Measurements from ENCODE around the gene FAM107A.

Gene FAM107A, protein sequence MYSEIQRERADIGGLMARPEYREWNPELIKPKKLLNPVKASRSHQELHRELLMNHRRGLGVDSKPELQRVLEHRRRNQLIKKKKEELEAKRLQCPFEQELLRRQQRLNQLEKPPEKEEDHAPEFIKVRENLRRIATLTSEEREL

DNA sequence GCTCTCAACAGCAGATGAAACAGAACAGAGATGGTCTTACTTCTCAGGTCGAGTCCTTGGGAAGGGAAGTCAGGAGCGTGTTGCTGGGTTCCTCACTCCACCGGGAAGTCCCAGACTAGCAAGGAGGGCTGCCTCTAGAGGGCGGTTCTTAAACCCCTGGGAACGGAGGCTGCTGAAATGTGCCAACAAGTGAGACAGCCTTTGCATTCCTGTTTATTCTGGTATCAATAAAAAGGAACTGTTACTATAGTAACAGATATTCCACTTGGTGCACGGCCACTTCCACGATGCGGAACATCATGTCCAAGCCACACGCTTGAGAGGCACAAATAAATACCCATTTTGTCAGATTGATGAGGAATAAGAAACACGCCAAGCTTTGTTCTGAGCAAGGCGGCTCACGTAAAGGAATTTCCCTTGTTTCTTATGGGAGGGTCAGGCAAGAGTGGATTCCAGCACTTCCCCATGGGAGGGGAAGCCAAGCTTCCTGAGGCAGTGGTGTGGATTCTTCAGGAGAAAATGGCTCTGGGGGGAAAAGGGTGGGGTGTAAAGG, at the start of gene FAM107A:
Gene FAM107A, minus strand, starts transcription at position 123 of the 553 bp plus-strand sequence. CDS start 7,531 bp downstream, outside the sequence.
- no peak for DNase-seq

DNA sequence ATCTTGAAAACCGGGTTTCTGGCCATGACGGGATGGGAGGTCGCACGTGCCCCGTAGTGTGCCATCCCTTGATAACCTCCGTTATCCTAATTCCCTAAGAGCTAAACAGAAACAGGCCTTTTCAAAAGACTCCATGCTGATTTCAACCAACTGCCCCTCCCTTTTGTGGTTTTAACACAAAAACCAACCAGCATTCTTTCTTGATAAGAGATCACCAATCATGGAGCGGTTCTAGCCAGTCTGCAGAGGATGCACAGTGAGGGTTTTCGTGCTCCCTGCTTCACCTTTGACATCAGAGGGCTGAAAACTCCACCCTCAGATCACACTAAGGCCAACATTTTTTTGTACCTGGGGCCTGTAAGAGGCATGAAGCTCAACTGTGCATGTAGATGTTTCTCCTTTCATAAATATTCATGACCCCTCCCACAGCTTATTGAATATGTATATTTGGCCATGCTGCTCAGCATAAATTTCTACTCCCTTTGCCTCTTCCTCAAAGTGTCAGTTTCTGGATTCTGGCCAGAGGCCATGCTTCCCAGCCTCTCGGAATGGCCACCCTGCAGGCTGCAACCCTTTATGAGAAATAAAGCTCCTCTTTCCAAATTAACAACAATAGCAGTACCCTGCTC, 48.1 kb upstream of the FAM107A start:
- no peak for DNase-seq

DNA sequence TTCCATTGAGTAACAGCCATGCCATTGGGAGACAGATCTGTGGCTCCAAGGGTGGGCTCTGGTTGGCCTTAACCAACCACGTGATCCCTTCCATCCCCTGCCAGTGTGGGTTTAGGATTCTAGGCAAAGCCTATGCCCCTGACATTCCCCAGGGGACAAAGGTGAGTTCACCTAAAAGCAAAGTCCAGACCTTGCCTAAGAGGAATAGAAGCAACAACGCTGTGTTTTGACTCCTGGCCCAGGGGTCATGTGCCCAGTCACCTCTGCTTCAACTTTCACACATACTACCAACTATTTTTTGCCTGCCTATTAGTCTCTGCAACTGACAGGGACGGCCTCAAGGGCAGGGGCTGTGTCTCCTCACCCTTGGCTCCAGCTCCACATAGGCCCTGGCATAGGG, 47.4 kb upstream of the FAM107A start:
- DNase-seq, result no peak

DNA sequence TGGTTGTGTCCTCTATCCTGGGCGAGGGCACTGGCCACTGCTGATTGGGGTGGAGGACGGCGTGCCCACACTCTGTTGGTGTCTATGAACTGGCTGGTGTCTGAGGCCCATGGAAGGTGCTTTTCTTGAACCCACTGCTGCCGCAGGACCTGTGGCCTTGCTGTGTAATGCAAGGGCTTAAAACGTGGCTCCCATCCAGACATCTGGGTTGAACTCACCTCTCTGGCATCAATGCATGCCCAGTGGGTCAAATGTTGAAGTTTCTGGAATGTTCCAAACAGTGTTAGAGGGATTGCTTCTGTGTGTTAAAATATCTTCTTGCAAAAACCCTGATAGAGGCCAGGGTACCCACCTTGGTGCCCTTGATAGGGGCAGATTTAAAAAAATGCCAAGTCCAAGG, 46.8 kb upstream of the FAM107A start:
- no peak for DNase-seq

DNA sequence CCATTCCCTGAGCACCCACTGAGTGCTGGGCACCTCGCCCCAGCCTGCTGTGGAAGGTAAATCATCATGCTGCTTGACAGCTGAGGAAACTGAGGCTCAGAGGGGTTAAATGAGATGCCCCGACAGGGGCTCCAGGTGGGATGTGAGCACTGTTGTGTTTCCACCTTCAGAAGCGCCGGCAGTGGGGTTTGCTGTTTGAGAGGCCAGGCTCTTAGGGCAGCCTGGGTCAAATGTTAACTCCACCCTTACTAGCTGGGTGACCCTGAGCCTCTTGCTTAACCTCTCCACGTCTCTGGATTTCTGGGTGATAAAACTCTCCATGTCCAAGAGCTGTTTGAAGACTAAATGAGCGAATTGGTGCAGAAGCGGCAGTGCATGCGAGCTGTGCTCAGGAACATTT, 46.3 kb upstream of the FAM107A start:
- no peak for DNase-seq

DNA sequence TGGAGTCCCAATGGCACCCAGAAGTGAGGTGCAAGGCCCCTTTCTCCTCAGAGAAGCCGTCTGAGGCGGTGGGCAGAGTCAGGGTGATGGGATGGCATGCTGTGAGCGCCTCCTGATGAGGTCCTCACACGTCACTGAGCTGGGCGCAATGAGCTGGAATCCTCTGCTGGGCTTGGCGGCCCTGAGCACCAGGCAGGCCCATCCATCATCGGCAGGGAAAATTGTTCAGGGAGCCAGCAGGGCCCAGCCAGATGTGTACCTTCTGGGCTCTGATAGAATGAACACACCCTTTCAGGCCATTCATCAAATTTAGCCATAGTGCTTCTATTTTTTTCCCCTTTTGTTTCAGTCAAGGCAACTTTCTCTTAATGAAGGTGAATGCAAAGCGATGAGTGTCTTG, 45.7 kb upstream of the FAM107A start:
- no peak for DNase-seq

DNA sequence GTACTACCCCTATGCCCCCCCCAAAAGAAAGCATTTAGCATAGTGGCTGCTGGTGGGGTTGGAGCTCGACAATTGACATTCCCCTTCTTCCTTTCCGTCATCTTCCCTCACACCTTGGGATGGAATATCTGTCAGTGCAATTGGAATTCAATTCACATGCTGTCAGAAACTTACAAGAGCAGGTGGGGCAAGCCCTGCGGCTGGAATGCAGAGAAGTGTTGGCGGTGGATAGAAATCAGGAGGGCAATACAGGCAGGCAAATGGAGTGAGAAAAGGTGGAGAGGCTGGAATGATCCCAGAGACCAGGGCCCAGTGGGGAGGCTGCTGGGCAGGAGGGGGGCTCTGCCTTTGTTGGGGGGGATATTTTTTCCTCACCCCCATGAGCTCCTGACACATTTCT, 45.2 kb upstream of the FAM107A start:
- DNase-seq, result no peak

DNA sequence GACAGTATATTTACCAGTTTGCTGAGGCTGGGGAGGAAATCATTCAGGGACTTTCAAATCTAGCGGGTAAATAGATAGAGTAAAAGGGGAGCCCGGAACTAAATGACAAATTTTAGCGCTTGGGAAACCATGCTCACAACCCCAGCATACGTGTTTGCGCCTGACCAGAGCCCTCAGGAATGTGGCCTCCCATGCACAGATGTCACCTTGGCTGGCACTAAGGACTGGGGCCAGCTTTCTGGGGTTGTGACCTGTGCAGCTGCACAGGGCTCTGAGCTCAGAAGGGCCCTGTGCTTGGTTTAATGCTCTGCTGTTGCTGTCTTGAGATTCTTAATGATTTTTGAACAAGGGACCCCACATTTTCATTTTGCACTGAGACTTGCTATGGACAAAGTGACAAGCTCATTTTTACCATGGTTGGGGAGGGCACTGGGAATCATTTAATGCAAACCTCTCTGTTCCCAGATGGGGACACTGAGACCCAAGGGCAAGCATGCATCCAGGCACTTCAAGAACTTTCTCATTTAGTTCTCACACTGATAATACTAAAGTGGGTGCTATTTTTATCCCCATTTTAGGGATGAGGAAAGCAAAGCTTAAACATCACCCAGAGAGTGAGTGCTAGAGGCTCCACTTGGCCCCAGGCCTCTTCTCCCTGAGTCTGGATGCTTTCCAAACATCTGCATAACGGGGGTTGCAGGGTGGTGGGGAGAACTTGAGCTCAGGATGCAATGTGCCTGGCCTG, 44.1 kb upstream of the FAM107A start:
- DNase-seq, result no peak

DNA sequence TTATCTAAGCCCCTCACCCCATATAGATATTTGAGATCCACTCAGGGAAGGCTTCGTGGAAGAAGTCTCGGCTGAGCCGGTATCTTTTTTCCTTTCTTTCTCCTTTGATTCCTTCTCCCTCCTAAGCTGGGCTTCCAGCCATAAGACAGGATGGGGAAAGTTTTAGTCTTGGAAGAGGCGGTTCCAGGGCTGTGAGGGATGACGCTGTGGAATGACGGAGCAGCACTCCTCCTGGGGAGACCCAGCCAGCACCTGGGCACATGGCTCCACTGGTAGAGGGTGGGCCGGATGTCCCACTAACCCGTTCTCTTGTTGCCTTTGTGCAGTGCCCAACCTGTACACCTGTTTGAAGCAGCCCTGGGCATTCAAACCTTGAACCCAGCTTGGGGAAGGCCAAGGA, 43.2 kb upstream of the FAM107A start:
- DNase-seq, result no peak

DNA sequence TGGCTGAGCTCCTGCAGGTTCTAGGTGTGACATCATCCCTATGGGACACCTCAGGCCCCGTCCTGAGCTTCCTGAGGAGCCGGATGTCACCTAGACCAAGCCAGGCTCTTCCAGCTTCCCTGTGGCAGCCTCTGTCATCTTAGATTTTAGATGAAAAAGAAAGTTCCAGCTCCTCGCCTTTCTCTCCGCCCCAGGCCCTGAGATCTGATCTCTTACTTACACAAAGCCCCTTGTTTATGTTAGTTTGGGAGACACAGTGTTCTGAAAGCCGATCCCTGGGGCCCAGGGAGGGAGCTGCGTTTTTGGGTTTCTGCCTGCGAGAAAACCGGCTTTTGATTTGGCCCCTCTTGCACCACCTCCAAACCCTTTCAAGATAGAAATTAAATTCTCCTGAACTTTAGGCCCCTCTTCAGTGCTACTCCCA, 40.2 kb upstream of the FAM107A start:
- no peak for DNase-seq

DNA sequence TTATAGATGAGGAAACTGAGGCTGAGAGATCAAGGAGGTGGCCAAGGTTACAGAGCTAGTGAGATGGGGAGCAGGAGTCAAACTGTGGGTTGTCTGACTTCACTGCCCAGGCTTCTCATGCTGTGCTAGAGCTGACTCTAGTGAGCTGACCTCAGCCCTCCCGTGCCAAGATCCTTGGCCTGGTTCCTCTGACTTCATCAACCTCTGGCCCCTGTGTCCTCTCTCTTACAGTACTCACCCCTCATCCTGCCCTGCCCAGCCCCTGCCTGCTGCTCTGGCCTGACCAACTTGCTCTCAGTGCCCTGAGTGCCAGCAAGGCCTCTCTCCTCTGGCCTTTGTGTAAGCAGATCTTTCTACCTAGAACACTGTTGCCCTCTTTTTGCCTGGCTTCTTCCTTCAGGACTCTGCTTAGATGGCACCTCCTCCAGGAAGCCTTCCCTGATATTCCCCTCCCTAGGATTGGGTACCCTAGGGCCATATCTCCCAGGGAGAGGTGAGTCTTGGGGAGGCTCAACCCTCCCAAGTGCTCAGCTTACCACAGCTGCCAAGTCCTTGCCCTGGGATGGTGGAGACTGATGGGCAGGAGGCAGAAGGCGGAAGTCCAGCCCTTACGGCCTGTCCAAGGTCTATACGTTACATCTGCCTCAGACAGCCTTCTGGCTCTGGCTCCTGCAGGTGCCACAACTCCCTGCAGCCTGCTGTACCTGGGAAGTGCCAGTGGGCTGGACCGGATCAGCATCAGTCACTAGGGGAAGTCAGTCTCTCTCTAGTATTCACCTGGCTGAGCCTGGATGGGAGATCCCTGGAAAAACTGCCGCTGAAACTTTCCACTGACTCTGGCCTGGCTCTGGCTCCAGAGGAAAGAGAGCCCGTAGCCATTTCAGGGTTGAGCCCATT, 36.3 kb upstream of the FAM107A start:
- no peak for DNase-seq

DNA sequence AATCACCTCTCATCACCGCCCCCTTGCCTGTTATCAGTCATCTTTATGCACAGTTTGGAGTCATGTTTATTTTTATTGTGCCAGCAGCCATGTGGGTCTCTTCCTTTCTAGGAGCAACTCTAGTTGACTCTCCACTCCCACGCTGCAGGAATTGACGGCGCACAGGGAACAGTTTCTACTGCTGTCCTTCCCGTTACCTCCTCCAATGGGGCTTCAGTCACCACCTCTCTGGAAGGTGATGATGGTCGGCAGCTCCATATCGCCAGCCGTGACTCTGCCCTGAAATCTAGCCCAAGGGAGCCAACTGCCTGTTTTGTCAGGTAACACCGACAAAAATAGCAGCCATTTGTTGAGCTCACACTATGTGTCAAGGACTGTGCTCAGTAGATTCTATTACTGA, 35.6 kb upstream of the FAM107A start:
- no peak for DNase-seq

DNA sequence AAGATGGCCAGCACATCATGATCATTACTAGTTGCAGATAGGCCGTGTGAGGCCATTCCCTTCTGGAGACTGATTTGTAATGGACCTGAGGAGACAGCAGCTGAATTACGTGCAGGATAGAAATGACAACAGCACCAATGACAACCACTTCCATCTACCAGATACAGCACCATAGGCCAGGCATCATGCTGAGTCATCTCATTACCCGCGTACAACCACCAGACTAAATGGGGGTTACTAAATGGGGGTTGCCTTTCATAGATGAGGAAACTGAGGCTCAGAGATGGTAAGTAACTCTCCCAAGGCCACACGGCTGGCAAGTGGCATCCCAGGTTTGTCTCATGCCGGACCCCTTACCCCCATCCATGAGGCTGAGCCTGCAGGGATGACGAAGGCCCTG, 32.8 kb upstream of the FAM107A start:
- no peak for DNase-seq

DNA sequence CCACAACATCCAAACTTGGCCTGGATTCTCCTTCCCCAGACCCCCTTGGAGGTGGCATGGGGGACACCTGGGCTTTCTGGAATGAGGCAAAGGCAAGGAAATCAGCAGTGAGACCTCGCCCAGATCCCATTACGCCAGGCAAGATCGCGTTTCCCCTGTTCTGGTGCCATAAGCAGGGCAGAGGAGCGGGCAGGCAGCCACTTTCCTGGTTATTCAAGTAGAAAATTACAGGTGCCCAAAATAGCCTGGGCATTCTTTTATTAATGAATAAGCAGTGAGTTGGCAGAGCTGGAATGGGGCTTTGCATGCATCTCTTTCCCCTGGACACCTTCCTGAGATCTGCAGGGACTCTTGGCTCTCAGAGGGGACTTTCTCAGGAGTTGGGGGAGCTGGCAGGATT, 31.5 kb upstream of the FAM107A start:
- DNase-seq, result no peak

DNA sequence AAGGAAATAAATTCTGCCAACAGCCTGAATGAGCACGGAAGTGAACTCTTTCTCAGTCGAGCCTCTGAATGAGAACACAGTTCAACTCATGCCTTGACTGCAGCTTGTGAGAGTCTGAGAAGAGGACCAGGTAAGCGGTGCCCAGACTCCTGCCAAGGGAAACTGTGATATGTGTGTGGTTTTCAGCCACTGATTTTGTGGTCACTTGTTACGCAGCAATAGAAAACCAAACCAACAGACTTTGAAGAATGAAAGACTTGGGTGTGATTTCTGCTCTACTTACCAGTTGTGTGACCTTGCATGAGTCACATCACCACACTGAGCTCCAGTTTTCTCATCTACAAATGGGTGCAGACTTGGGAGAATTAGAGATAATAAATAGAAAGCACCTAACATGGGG, 30.6 kb upstream of the FAM107A start:
- DNase-seq, result no peak

DNA sequence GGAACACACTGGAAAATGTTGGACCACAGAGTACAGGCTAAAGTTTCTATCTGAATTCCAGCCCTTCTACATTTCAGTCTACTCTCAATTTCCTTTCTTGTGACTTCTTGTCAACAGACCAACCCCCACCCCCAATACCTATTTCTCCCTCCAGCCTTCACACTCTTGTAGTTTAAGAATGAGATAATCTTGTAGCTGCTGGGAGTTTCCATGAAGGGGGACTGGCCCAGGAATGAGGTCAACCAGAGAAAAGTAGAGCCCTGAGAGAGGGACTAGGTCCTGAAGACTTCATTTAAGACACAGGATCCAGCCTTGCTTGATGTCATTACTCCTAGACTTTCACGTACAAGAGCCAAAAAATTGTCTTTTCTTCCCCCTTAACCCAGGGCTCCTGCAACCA, 29.5 kb upstream of the FAM107A start:
- DNase-seq, result no peak

DNA sequence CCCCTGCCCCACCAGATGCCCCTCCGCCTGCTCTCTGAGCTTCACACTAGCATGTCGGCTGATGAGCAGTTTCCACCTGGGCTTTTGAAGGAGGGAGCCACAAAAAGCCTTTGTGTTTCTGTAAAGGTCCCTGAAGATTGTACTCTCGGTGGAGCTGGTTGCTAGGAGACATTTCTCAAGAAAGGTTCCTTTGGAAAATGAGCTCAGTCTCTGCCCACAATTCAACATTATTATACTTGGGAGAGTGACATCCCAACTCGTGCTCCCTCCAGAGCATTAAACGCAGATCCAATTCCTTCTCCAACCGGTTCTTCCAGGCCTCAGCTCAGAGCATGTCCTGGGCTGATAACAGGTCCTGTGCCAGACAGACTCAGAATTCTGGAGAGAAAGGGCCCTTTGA, 26.8 kb upstream of the FAM107A start:
- no peak for DNase-seq

DNA sequence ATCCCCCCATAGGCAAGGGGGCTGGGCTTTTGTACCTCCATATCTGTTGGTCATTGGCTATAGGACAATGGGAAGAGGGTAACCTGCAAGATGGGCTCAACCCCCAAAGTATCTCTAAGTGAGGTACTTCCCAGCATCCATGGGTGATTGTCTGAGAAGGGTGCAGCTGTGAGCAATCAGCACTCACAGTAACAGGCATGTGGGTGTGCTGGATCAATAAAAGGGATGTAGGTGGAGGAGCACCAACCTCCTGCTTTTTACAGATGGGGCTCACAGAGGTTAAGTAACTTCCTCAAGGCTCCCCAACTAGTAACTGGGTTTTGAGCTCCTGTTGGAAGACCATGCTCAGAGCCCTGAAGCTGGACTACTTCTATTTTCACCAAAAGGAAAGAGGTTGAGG, 26.4 kb upstream of the FAM107A start:
- no peak for DNase-seq

DNA sequence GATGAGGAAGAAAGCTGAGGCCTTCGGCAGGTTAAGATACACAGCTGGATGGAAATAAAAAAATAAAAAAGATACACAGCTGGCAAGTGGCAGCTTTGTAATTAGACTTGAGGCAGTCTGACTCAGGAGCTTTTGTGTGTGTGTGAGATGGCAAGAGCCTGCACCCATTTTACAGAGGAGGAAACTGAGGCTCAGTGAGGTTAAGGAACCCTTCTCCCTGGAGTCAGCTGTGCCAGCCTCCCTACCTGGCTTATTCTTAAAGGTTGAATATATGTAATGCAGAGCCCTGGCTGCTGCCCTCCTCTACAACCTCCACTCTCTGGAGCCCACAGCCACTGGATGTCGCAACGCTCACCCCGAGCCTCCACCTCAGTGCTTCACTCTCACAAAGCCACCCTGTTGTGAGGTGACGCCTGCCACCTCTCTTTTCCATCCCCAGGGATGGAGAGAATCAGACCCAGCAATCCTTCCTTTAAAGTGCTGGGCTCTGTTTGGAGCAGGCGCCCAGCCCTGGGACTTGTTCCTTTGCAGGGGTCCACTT, 20.6 kb upstream of the FAM107A start:
- DNase-seq, result no peak

DNA sequence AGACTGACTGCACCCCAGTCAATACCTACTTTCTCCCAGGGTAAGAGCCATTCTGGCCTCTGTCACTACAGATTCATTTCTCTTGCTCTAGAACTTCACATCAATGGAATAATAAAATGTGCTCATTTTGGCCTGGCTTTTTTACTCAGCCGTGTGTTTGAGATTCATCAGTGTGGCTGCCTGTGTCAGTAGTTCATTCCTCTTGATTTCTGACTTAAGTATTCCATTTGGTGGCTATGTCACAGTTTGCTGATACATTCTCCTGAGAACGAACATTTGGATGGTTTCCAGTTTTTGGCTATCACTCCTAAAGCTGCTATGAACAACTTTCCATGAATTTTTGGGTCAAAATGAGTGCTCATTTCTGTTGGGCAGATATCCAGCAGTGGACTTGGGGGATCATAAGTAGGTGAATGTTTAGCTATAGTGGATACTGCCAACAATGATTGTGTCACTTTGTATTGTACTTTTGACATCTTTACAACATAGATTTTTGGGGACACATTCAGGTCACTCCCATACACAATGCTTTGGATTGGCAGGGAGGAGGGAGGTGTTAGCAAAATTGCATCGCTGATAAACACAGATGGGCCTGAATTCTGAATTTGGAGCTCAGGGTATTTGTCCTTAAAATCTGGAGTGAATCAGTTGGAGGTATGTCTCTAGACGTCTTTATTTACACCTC, 19.8 kb upstream of the FAM107A start:
- no peak for DNase-seq

DNA sequence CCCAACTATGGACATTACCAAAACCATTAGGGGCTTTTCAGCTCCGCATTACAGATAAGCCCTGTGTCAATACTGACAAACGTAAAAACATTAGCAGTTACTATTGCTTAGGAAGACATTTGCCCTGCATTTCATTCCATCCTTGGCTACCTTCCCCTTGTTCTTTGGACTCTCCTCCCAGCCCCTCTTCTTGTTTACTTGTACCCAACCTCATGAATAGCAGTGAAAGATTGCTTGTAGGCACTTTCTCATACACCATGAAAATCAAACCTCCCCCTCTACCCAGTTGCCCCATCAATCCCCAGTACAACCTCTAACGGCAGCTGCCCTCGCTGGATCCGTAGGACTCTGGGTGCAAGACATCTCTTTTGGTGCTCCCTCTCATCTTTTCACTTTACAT, 16.9 kb upstream of the FAM107A start:
- no peak for DNase-seq
